Measurements from ENCODE around the gene MACROH2A1.

The MACROH2A1 gene

GRCh38 chr5:135349886-135350285 is 49.1 kb downstream of the MACROH2A1 start:
- no peak for TF ChIP-seq SPI1 (IDR thresholded peaks at IDR 0.05; ENCODE audit: borderline replicate concordance, low read depth)
- DNase-seq (ENCODE audit: low read depth in 1 of 2, low spot score in 1 of 2): no peak
- Histone ChIP-seq H3K27ac (replicated peaks) (no peak overlapping the region), H3K4me3 (replicated peaks; ENCODE audit: insufficient read depth, low read length) (no peak overlapping the region), H3K27me3 (ENCODE audit: insufficient read depth, poor library complexity, severe bottlenecking) (no peaks in the 10 kb centered on the region)

GRCh38 chr5:135349451-135349850 is 49.6 kb downstream of the MACROH2A1 start:
- Histone ChIP-seq H3K27me3 (ENCODE audit: insufficient read depth, poor library complexity, severe bottlenecking) (no peaks in the 10 kb centered on the region), H3K4me3 (replicated peaks; ENCODE audit: insufficient read depth, low read length) (no peak overlapping the region), H3K27ac (replicated peaks) (no peak overlapping the region)
- no peak for DNase-seq (ENCODE audit: low read depth in 1 of 2, low spot score in 1 of 2)
- TF ChIP-seq SPI1 (IDR thresholded peaks at IDR 0.05; ENCODE audit: borderline replicate concordance, low read depth) (no peak), CTCF (IDR thresholded peaks at IDR 0.05; ENCODE audit: insufficient read depth, low read length) (no peak), REST (IDR thresholded peaks at IDR 0.05; ENCODE audit: insufficient replicate concordance, low read depth) (no peak), POLR2AphosphoS5 (IDR thresholded peaks at IDR 0.05; ENCODE audit: low read depth) (no peak), GABPA (IDR thresholded peaks at IDR 0.05; ENCODE audit: low read depth) (no peak)

GRCh38 chr5:135348918-135349317 is 50.1 kb downstream of the MACROH2A1 start:
- no peak for DNase-seq (ENCODE audit: low read depth in 1 of 2, low spot score in 1 of 2)
- H3K27ac ChIP-seq (replicated peaks): no peak overlapping the region

More at GRCh38 chr5:135348918-135349317, 50.1 kb downstream of the MACROH2A1 start:
- Histone ChIP-seq H3K27me3 (ENCODE audit: insufficient read depth, poor library complexity, severe bottlenecking) (no peaks in the 10 kb centered on the region), H3K4me3 (replicated peaks; ENCODE audit: insufficient read depth, low read length) (no peak overlapping the region)
- TF ChIP-seq REST (IDR thresholded peaks at IDR 0.05; ENCODE audit: insufficient replicate concordance, low read depth) (no peak), SPI1 (IDR thresholded peaks at IDR 0.05; ENCODE audit: borderline replicate concordance, low read depth) (no peak), CTCF (IDR thresholded peaks at IDR 0.05; ENCODE audit: insufficient read depth, low read length) (no peak), POLR2AphosphoS5 (IDR thresholded peaks at IDR 0.05; ENCODE audit: low read depth) (no peak), GABPA (IDR thresholded peaks at IDR 0.05; ENCODE audit: low read depth) (no peak)
